MM.1S (cell line): ENCODE results near the gene RBMS3.

Source experiments
- DNase-seq: peaks from one replicate; pipeline ENCODE4 v3.0.0-alpha.2; 2015
- H2AFZ ChIP-seq: fragments of 300-600 bp; sonication (generic); 2 replicates; pipeline ENCODE4 v1.6.0; 2016; ENCODE audit warnings: antibody characterized with exemption, low read length
- H3F3A ChIP-seq: fragments of 300-600 bp; sonication (generic); 2 replicates; pipeline ENCODE4 v1.6.1; 2016; ENCODE audit warnings: mild to moderate bottlenecking, antibody characterized with exemption, low read length, moderate library complexity, mixed read lengths; ENCODE audit not compliant: insufficient read depth
- H3K27ac ChIP-seq: fragments of 300-600 bp; sonication (generic); 2 replicates; pipeline ENCODE4 v1.5.1; 2016; ENCODE audit warnings: mild to moderate bottlenecking, low read length
- H3K27me3 ChIP-seq: fragments of 300-600 bp; sonication (generic); replicated peaks from 2 replicates; pipeline ENCODE4 v1.6.0; 2016; ENCODE audit warnings: low read length; ENCODE audit not compliant: insufficient read depth
- H3K36me3 ChIP-seq: fragments of 300-600 bp; sonication (generic); replicated peaks from 2 replicates; pipeline ENCODE4 v1.6.1; 2016; ENCODE audit warnings: mild to moderate bottlenecking, low read length, mixed read lengths; ENCODE audit not compliant: insufficient read depth
- H3K4me1 ChIP-seq: fragments of 300-600 bp; sonication (generic); 2 replicates; pipeline ENCODE4 v1.6.1; 2016; ENCODE audit warnings: low read length, mixed read lengths
- H3K4me2 ChIP-seq: fragments of 300-600 bp; sonication (generic); 2 replicates; pipeline ENCODE4 v1.6.0; 2016; ENCODE audit warnings: low read depth, low read length
- H3K4me3 ChIP-seq: fragments of 300-600 bp; sonication (generic); 2 replicates; pipeline ENCODE4 v1.5.1; 2016; ENCODE audit warnings: low read length, mixed read lengths
- H3K79me2 ChIP-seq: fragments of 300-600 bp; sonication (generic); 2 replicates; pipeline ENCODE4 v1.6.1; 2016; ENCODE audit warnings: mixed run types, low read length, mixed read lengths
- H3K9ac ChIP-seq: fragments of 300-600 bp; sonication (generic); 2 replicates; pipeline ENCODE4 v1.6.1; 2016; ENCODE audit warnings: low read length, mixed read lengths
- H3K9me2 ChIP-seq: fragments of 300-600 bp; sonication (generic); replicated peaks from 2 replicates; pipeline ENCODE4 v1.6.1; 2016; ENCODE audit warnings: mild to moderate bottlenecking, low read length, mixed read lengths; ENCODE audit not compliant: insufficient read depth
- H3K9me3 ChIP-seq: fragments of 300-600 bp; sonication (generic); replicated peaks from 2 replicates; pipeline ENCODE4 v1.6.1; 2016; ENCODE audit warnings: mild to moderate bottlenecking, low read length, mixed read lengths; ENCODE audit not compliant: insufficient read depth
- H4K20me1 ChIP-seq: fragments of 300-600 bp; sonication (generic); 2 replicates; pipeline ENCODE4 v1.6.1; 2016; ENCODE audit warnings: mild to moderate bottlenecking, low read length, moderate library complexity, mixed read lengths; ENCODE audit not compliant: insufficient read depth
- CTCF ChIP-seq: fragments of 300-600 bp; sonication (generic); IDR thresholded peaks from 2 replicates; pipeline ENCODE4 v1.5.1; 2016; ENCODE audit warnings: antibody characterized with exemption, low read length, mixed read lengths
- EZH2 ChIP-seq: fragments of 300-600 bp; sonication (generic); optimal IDR thresholded peaks from 2 replicates; pipeline ENCODE3; 2017; ENCODE audit warnings: low read depth, mild to moderate bottlenecking, antibody characterized with exemption, low read length, mixed read lengths
- EZH2phosphoT487 ChIP-seq: fragments of 300-600 bp; sonication (generic); IDR thresholded peaks from 2 replicates; pipeline ENCODE4 v1.6.1; 2018; ENCODE audit warnings: antibody characterized with exemption, low read length

Gene RBMS3

DNA sequence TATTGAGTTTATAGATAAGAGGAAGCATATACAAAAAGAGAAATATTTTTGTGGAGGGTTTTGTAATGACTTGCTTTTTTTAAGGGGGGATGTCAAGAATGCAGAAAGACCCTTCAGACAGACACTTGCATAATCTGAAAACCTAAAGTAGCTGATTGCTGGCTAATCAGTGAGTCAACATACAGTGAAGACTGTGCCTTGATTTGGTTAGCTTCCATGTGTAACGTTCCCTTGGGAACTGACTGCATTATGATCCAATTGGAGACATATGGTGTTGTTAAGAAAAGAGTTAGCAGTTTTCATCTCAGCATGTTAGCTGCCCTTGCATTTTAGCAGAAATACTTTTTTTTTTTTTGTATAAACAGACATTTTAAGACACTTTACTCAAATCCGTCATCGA, 483.2 kb downstream of the RBMS3 start:
- no peak for DNase-seq
- TF ChIP-seq CTCF (no peak), EZH2phosphoT487 (no peak), EZH2 (no peak)
- Histone ChIP-seq H3K9me3 (no peaks in the 10 kb centered on the region), H3K9ac (no peak overlapping the region), H3K36me3 (no peaks in the 10 kb centered on the region), H3K27ac (no peak overlapping the region), H3F3A (no peaks in the 10 kb centered on the region), H2AFZ (no peak overlapping the region), H4K20me1 (no peaks in the 10 kb centered on the region), H3K79me2 (no peaks in the 10 kb centered on the region), H3K9me2 (no peaks in the 10 kb centered on the region), H3K4me1 (no peaks in the 10 kb centered on the region), H3K4me3 (no peak overlapping the region), H3K4me2 (no peak overlapping the region), H3K27me3 (no peaks in the 10 kb centered on the region)

DNA sequence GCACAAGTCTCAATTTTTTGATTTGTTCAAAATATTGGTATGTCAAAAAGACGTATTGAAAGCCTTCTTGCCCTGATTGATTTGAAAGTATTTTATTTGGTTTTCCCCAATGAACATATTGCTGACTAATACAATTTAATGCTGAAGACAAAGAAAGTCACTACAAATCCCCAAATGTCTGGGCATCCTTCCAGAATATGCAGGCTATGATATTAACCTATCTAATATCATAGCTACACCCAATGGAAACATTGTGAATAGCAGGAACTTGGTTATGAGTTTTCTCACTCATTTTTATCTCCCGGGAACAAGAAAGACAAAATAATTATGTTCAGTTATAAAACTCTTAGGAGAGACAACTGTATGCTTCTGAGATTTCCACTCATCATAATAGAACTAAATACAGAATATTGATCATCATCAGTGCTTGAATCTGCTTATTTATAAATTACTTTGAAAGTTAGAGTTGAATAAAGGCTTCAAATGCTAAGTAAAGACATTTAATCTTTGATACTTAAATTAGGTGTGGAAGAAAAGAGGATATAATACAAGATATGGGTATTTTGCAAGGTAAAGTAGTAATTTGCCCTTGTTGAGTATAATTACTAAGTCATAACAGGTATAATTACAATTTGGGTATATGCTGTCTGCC, 483.9 kb downstream of the RBMS3 start:
- Histone ChIP-seq H3K9me3 (no peaks in the 10 kb centered on the region), H3K9ac (no peak overlapping the region), H3K4me2 (no peak overlapping the region), H3K27me3 (no peaks in the 10 kb centered on the region), H3K79me2 (no peaks in the 10 kb centered on the region), H4K20me1 (no peaks in the 10 kb centered on the region), H3K4me1 (no peaks in the 10 kb centered on the region), H3K27ac (no peak overlapping the region), H3K9me2 (no peaks in the 10 kb centered on the region), H3K4me3 (no peak overlapping the region), H3K36me3 (no peaks in the 10 kb centered on the region), H3F3A (no peaks in the 10 kb centered on the region), H2AFZ (no peak overlapping the region)
- no peak for DNase-seq
- TF ChIP-seq EZH2 (no peak), CTCF (peak; percentile 22; the same call in 1 of the 2 replicates)

- no peaks in the 10 kb centered on the region for H3K36me3 ChIP-seq
- H3K9ac ChIP-seq, result no peak overlapping the region
- H4K20me1 ChIP-seq, result 0 out of 2 replicates have a peak, but pooled peaks cover 2% of the 10 kb centered on the region
- no peaks in the 10 kb centered on the region for H3K27me3 ChIP-seq
- no peak overlapping the region for H2AFZ ChIP-seq
- no peaks in the 10 kb centered on the region for H3F3A ChIP-seq
- no peak for DNase-seq
- H3K4me1 ChIP-seq, result no peaks in the 10 kb centered on the region
- no peaks in the 10 kb centered on the region for H3K79me2 ChIP-seq
- H3K9me2 ChIP-seq, result no peaks in the 10 kb centered on the region
- no peak for TF ChIP-seq EZH2
- no peak for TF ChIP-seq EZH2phosphoT487
- TF ChIP-seq CTCF, result no peak
- H3K27ac ChIP-seq, result no peak overlapping the region
- H3K4me2 ChIP-seq, result no peak overlapping the region
- H3K4me3 ChIP-seq, result no peak overlapping the region
- H3K9me3 ChIP-seq, result no peaks in the 10 kb centered on the region
These were observed 490.7 kb downstream of the RBMS3 start for GRCh38 chr3:29771602-29772001.
